ENCODE data around the gene KPNA3. TPM values are rescaled to one million over a fixed set of nuclear protein-coding genes. Genes with fewer than 3 reads are reported as not detected.
"Not testable (repeated sequence)": the region's sequence is repeated elsewhere in the genome, so short reads cannot be mapped to it uniquely, and the experiment has no call there.

The KPNA3 gene
- total and polyA plus RNA-seq, 4 donors: 10.9 to 22.0 (median 16.6) TPM

DNA sequence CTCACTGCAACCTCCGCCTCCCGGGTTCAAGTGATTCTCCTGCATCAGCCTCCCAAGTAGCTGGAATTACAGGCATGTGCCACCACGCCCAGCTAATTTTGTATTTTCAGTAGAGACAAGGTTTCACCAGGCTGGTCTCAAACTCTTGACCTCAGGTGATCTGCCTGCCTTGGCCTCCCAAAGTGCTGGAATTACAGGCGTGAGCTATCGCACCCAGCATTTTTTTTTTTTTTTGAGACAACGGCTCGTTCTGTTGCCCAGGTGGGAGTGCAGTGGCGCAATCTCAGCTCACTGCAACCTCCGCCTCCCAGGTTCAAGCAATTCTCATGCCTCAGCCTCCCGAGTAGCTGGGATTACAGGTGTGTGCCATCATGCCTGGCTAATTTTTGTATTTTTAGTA is 10.6 kb upstream of the KPNA3 start:
- H3K27ac ChIP-seq (ENCODE audit: low read depth in 1 of 2, low read length in 2 of 2); H3K4me1 ChIP-seq (ENCODE audit: control insufficient read depth in 4 of 4, insufficient read depth in 4 of 4, low read length in 3 of 4); H3K4me3 ChIP-seq (ENCODE audit: low read depth in 1 of 3, low read length in 3 of 3); H3K9me3 ChIP-seq (ENCODE audit: control insufficient read depth in 4 of 4, low read length in 3 of 4); H3K36me3 ChIP-seq (ENCODE audit: control insufficient read depth in 4 of 4, insufficient read depth in 3 of 4, low read depth in 1 of 4, low read length in 3 of 4); H3K9ac ChIP-seq (ENCODE audit: low read depth in 1 of 2, low read length in 2 of 2); H3K27me3 ChIP-seq (ENCODE audit: control insufficient read depth in 4 of 4, insufficient read depth in 4 of 4, low read length in 3 of 4); DNase-seq (ENCODE audit: low spot score): not testable (repeated sequence)
- 93% methylated on average over 10 of the region's 10 CpGs for WGBS

DNA sequence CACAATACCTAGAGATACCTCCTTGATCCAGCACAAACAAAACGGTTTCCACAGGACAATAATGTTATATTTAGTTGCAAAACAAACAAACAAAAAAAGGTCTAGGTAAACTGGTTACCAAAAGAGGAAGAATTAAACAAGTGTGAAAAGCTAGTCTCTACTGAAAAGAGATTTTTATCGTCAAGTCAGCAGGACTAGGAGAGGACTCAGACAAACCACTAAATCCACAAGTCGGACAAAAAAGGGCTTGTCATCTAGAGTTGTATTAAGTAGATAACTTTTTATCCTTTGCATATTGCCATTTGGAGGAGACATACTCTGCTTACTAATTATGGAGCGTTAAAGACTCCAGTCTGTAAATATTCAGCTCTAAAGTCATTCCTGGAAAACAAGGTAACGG is 9.9 kb upstream of the KPNA3 start:
- no peaks in the 10 kb centered on the region for H3K4me1 ChIP-seq (ENCODE audit: control insufficient read depth in 4 of 4, insufficient read depth in 4 of 4, low read length in 3 of 4)
- TF ChIP-seq, protein P1, sequence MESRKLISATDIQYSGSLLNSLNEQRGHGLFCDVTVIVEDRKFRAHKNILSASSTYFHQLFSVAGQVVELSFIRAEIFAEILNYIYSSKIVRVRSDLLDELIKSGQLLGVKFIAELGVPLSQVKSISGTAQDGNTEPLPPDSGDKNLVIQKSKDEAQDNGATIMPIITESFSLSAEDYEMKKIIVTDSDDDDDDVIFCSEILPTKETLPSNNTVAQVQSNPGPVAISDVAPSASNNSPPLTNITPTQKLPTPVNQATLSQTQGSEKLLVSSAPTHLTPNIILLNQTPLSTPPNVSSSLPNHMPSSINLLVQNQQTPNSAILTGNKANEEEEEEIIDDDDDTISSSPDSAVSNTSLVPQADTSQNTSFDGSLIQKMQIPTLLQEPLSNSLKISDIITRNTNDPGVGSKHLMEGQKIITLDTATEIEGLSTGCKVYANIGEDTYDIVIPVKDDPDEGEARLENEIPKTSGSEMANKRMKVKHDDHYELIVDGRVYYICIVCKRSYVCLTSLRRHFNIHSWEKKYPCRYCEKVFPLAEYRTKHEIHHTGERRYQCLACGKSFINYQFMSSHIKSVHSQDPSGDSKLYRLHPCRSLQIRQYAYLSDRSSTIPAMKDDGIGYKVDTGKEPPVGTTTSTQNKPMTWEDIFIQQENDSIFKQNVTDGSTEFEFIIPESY (IDR thresholded peaks at IDR 0.05): no peak
- TF ChIP-seq YY1 (IDR thresholded peaks at IDR 0.05) (no peak), GABPA (IDR thresholded peaks at IDR 0.05 in 1 of 2, conservative IDR thresholded peaks at IDR 0.05 in 1 of 2) (no peak), HNF4G (IDR thresholded peaks at IDR 0.05) (no peak), NR2F2 (IDR thresholded peaks at IDR 0.05) (no peak), FOXA1 (IDR thresholded peaks at IDR 0.05) (no peak), RXRA (IDR thresholded peaks at IDR 0.05) (no peak), HNF4A (conservative IDR thresholded peaks at IDR 0.05) (no peak), SP1 (IDR thresholded peaks at IDR 0.05) (no peak)
- TF ChIP-seq, protein P2, sequence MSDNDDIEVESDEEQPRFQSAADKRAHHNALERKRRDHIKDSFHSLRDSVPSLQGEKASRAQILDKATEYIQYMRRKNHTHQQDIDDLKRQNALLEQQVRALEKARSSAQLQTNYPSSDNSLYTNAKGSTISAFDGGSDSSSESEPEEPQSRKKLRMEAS (IDR thresholded peaks at IDR 0.05): no peak
- TF ChIP-seq, protein P3, sequence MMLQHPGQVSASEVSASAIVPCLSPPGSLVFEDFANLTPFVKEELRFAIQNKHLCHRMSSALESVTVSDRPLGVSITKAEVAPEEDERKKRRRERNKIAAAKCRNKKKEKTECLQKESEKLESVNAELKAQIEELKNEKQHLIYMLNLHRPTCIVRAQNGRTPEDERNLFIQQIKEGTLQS (IDR thresholded peaks at IDR 0.05): no peak
- TF ChIP-seq, protein P4, sequence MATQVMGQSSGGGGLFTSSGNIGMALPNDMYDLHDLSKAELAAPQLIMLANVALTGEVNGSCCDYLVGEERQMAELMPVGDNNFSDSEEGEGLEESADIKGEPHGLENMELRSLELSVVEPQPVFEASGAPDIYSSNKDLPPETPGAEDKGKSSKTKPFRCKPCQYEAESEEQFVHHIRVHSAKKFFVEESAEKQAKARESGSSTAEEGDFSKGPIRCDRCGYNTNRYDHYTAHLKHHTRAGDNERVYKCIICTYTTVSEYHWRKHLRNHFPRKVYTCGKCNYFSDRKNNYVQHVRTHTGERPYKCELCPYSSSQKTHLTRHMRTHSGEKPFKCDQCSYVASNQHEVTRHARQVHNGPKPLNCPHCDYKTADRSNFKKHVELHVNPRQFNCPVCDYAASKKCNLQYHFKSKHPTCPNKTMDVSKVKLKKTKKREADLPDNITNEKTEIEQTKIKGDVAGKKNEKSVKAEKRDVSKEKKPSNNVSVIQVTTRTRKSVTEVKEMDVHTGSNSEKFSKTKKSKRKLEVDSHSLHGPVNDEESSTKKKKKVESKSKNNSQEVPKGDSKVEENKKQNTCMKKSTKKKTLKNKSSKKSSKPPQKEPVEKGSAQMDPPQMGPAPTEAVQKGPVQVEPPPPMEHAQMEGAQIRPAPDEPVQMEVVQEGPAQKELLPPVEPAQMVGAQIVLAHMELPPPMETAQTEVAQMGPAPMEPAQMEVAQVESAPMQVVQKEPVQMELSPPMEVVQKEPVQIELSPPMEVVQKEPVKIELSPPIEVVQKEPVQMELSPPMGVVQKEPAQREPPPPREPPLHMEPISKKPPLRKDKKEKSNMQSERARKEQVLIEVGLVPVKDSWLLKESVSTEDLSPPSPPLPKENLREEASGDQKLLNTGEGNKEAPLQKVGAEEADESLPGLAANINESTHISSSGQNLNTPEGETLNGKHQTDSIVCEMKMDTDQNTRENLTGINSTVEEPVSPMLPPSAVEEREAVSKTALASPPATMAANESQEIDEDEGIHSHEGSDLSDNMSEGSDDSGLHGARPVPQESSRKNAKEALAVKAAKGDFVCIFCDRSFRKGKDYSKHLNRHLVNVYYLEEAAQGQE (IDR thresholded peaks at IDR 0.05): no peak

More for the DNA sequence above, 9.9 kb upstream of the KPNA3 start:
- H3K9ac ChIP-seq (ENCODE audit: low read depth in 1 of 2, low read length in 2 of 2): no peak overlapping the region
- no peaks in the 10 kb centered on the region for H3K9me3 ChIP-seq (ENCODE audit: control insufficient read depth in 4 of 4, low read length in 3 of 4)
- H3K27me3 ChIP-seq (ENCODE audit: control insufficient read depth in 4 of 4, insufficient read depth in 4 of 4, low read length in 3 of 4): no peaks in the 10 kb centered on the region
- no peak overlapping the region for H3K4me3 ChIP-seq (ENCODE audit: low read depth in 1 of 3, low read length in 3 of 3)
- H3K36me3 ChIP-seq (ENCODE audit: control insufficient read depth in 4 of 4, insufficient read depth in 3 of 4, low read depth in 1 of 4, low read length in 3 of 4): no peaks in the 10 kb centered on the region
- 75% methylated on average over 5 of the region's 5 CpGs for WGBS
- DNase-seq (ENCODE audit: low spot score): no peak
- no peak overlapping the region for H3K27ac ChIP-seq (ENCODE audit: low read depth in 1 of 2, low read length in 2 of 2)

All from liver (tissue), 9 donors.